RWPE2 (cell line): Measurements from ENCODE around the gene PDZRN4.

ENCODE experiments used
- ATAC-seq: fragments of 200-7000 bp; cut with Tn5 transposase; 3 replicates; pipeline ENCODE4 v1.9.1; 2021; ENCODE audit warnings: low read depth
- DNase-seq: peaks from one replicate; pipeline ENCODE4 v3.0.0-alpha.2; 2020; ENCODE audit warnings: low spot score
- H3K27ac ChIP-seq: fragments of 450-650 bp; 2 replicates; pipeline ENCODE4 v1.5.1; 2017; ENCODE audit warnings: mild to moderate bottlenecking; ENCODE audit not compliant: poor library complexity, severe bottlenecking
- H3K27me3 ChIP-seq: fragments of 250-450 bp; sonication (Bioruptor Pico); 2 replicates; pipeline ENCODE4 v1.5.1; 2021; ENCODE audit warnings: mild to moderate bottlenecking, moderate library complexity; ENCODE audit not compliant: insufficient read depth, poor library complexity, severe bottlenecking
- H3K36me3 ChIP-seq: fragments of 250-450 bp; sonication (Bioruptor Pico); 2 replicates; pipeline ENCODE4 v1.5.1; 2020; ENCODE audit warnings: low read depth, mild to moderate bottlenecking, moderate library complexity
- H3K4me1 ChIP-seq: fragments of 250-450 bp; sonication (Bioruptor Pico); 2 replicates; pipeline ENCODE4 v1.5.1; 2021; ENCODE audit warnings: mild to moderate bottlenecking, moderate library complexity; ENCODE audit not compliant: insufficient read depth, poor library complexity, severe bottlenecking
- H3K4me3 ChIP-seq: fragments of 250-450 bp; sonication (Bioruptor Pico); 2 replicates; pipeline ENCODE4 v1.5.1; 2021; ENCODE audit warnings: mild to moderate bottlenecking, moderate library complexity; ENCODE audit not compliant: severe bottlenecking
- H3K9me3 ChIP-seq: fragments of 250-450 bp; sonication (Bioruptor Pico); 2 replicates; pipeline ENCODE4 v1.5.1; 2021; ENCODE audit warnings: mild to moderate bottlenecking, moderate library complexity; ENCODE audit not compliant: severe bottlenecking
- CTCF ChIP-seq: fragments of 450-650 bp; IDR thresholded peaks from one replicate; pipeline ENCODE4 v1.5.1; 2017; ENCODE audit warnings: mild to moderate bottlenecking, moderate library complexity; ENCODE audit not compliant: poor library complexity, severe bottlenecking

Gene PDZRN4

DNA sequence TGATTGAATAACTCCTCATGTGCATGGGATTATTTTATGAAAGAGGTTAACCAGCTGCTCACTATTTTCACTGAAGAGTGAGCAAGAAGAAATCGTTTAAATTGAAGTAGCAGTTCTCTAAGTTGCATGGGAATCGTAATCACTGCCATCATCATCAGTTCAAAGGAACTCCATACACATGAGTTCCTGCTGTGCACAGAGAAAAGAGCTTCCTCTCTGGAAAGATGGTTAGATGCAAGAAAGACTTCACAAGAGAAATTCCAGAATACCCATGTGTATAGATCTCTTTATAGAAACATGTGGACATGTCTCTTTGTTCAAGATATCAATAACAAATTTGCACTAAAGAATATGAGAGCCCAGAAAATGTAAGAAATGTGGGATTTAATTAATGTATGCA is 291.3 kb downstream of the PDZRN4 start:
- no peaks in the 10 kb centered on the region for H3K36me3 ChIP-seq
- H3K27ac ChIP-seq, result no peak overlapping the region
- DNase-seq, result no peak

DNA sequence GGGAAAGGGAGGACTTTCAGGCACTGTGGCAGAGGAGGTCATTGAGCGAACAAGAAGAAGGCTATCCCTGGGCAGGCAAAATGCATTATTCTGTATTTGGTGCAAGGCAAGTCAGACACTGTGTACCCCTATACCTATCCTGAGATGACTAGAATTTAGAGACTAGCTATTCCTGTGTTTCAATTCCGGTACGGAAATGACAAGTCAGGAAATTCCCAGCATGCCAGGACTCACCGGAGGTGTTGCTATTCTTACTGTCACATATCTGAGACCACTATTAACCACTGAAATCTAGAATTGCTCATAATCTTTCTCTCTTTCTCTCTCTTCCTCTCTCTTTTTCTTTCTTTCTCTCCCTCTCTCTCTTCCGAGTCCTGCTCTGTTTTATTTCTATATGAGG is 297.1 kb downstream of the PDZRN4 start:
- ATAC-seq (no peak), DNase-seq (no peak)
- Histone ChIP-seq H3K4me1 (no peaks in the 10 kb centered on the region), H3K36me3 (no peaks in the 10 kb centered on the region), H3K9me3 (no peaks in the 10 kb centered on the region), H3K27ac (no peak overlapping the region), H3K4me3 (no peak overlapping the region), H3K27me3 (no peaks in the 10 kb centered on the region)
- no peak for TF ChIP-seq CTCF

More for the DNA sequence above, 291.3 kb downstream of the PDZRN4 start:
- no peak for ATAC-seq
- Histone ChIP-seq H3K4me3 (no peak overlapping the region), H3K4me1 (no peaks in the 10 kb centered on the region), H3K27me3 (no peaks in the 10 kb centered on the region), H3K9me3 (no peaks in the 10 kb centered on the region)
- TF ChIP-seq CTCF, result no peak

GRCh38 chr12:41486718-41487117 is 298.6 kb downstream of the PDZRN4 start:
- Histone ChIP-seq H3K4me1 (no peaks in the 10 kb centered on the region), H3K4me3 (no peak overlapping the region), H3K27ac (no peak overlapping the region), H3K36me3 (no peaks in the 10 kb centered on the region), H3K27me3 (peaks cover 4% of the 10 kb centered on the region), H3K9me3 (no peaks in the 10 kb centered on the region)
- ATAC-seq (peak; percentile 45; the same call in 1 of the 3 replicates), DNase-seq (no peak)
- no peak for TF ChIP-seq CTCF

- H3K27me3 ChIP-seq, result peaks cover 11% of the 10 kb centered on the region
- H3K4me1 ChIP-seq, result no peaks in the 10 kb centered on the region
- H3K27ac ChIP-seq, result no peak overlapping the region
- no peak for ATAC-seq
- TF ChIP-seq CTCF, result no peak
- no peaks in the 10 kb centered on the region for H3K9me3 ChIP-seq
- no peak overlapping the region for H3K4me3 ChIP-seq
- H3K36me3 ChIP-seq, result no peaks in the 10 kb centered on the region
- no peak for DNase-seq
These were observed 307.9 kb downstream of the PDZRN4 start for GRCh38 chr12:41496009-41496408.

GRCh38 chr12:41497409-41497808 is 309.3 kb downstream of the PDZRN4 start:
- DNase-seq, result no peak
- no peak for ATAC-seq

More at GRCh38 chr12:41497409-41497808, 309.3 kb downstream of the PDZRN4 start:
- no peak for TF ChIP-seq CTCF
- H3K4me3 ChIP-seq, result no peak overlapping the region
- H3K9me3 ChIP-seq, result no peaks in the 10 kb centered on the region
- no peaks in the 10 kb centered on the region for H3K4me1 ChIP-seq
- H3K27ac ChIP-seq, result no peak overlapping the region
- peaks cover 8% of the 10 kb centered on the region for H3K27me3 ChIP-seq
- H3K36me3 ChIP-seq, result no peaks in the 10 kb centered on the region
